SJCRH30 (cell line): ENCODE data around the gene SRPK3. TPM values are rescaled to one million over a fixed set of nuclear protein-coding genes. Genes with fewer than 3 reads are reported as not detected.
A peak's percentile ranks its signal among the peaks of the same experiment; 100 is the strongest.

Source experiments
- DNase-seq, 2 experiments: peaks; one replicate each; pipeline ENCODE4 v3.0.0-alpha.2; 2015 to 2020
- H3K27ac ChIP-seq: fragments of 250-450 bp; sonication (Bioruptor Pico); 2 replicates; pipeline ENCODE4 v1.5.1; 2020; ENCODE audit warnings: mild to moderate bottlenecking, moderate library complexity
- H3K27me3 ChIP-seq: fragments of 250-450 bp; sonication (Bioruptor Pico); 2 replicates; pipeline ENCODE4 v1.5.1; 2020; ENCODE audit warnings: mild to moderate bottlenecking, moderate library complexity
- H3K36me3 ChIP-seq: fragments of 250-450 bp; sonication (Bioruptor Pico); 2 replicates; pipeline ENCODE4 v1.5.1; 2020; ENCODE audit warnings: mild to moderate bottlenecking, moderate library complexity
- H3K4me1 ChIP-seq: fragments of 250-450 bp; sonication (Bioruptor Pico); 2 replicates; pipeline ENCODE4 v1.5.1; 2020; ENCODE audit warnings: mild to moderate bottlenecking, moderate library complexity
- H3K4me3 ChIP-seq: fragments of 250-450 bp; sonication (Bioruptor Pico); 2 replicates; pipeline ENCODE4 v1.5.1; 2020; ENCODE audit warnings: mild to moderate bottlenecking, moderate library complexity
- H3K9me3 ChIP-seq: fragments of 250-450 bp; sonication (Bioruptor Pico); replicated peaks from 2 replicates; pipeline ENCODE4 v1.5.1; 2020; ENCODE audit warnings: mild to moderate bottlenecking, moderate library complexity
- total RNA-seq: library from RNA; depleted of rRNA; stranded (reverse); fragments of >200 nt; shearing (Covaris generic); gene quantifications from 2 replicates; pipeline ENCODE4 v1.2.3, GENCODE V29; 2014

Gene SRPK3
- total RNA-seq, 1 experiment from 2014 or later: 33.6 TPM

DNA sequence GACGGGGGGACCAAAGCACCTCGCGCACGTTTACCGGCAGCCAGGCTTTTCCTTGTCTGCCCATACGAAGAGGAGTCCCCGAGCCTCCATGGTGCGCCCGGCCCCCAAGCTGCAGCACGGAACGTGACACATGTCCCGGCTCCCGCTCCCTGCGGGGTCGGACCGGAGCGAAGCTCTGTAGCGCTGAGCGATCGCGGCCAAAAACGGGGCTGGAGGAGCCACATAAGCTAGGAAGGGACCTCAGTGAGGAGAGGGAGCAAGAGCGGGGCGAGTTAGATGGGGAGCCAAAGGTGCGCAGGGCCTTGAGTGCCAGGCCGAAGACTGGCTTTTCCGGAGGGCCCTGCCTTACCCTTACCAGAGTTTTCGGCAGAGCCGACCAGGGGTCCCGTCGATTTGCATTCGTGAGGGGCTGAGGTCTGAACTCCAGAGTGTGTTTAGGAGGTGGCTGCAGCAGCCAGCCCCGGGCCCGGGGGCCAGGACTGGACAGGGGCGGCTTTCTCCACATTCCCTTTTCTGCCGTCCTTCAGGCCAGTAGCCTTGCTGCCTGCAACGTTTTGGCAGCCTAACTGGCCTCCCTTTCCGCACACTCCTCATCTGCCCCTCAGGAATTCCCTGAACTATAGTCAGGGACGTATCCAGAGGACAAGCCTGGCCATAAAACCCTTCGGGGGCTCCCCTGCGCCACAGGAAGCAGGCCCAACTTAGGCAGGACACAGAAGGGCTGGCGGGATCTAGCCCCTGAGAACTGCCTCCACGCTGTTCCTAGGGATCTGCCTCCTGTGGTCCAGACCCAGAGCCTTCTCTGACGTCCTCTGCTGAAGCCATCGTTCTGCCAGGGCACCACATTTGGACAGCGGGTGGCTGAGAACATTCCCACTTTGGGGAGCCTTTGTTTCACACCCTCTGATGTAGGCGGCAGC is 14.3 kb downstream of the SRPK3 start:
- Histone ChIP-seq H3K36me3 (peaks cover 4% of the 10 kb centered on the region; the same call in 1 of the 2 replicates), H3K9me3 (no peaks in the 10 kb centered on the region), H3K4me3 (peak overlapping the region; percentile 90), H3K27me3 (no peaks in the 10 kb centered on the region), H3K27ac (peak overlapping the region; percentile 97), H3K4me1 (no peaks in the 10 kb centered on the region)
- peak in 1 of 2 experiments; percentile 10 for DNase-seq

- Histone ChIP-seq H3K27ac (no peak overlapping the region), H3K9me3 (no peaks in the 10 kb centered on the region), H3K4me1 (peaks cover 4% of the 10 kb centered on the region; the same call in 1 of the 2 replicates), H3K27me3 (no peaks in the 10 kb centered on the region), H3K36me3 (peaks cover 4% of the 10 kb centered on the region; the same call in 1 of the 2 replicates), H3K4me3 (no peak overlapping the region)
- no peak for DNase-seq
Observed at GRCh38 chrX:153797415-153798015, 16.7 kb downstream of the SRPK3 start.

GRCh38 chrX:153799326-153799725 is 18.5 kb downstream of the SRPK3 start:
- no peak for DNase-seq
- Histone ChIP-seq H3K4me3 (no peak overlapping the region), H3K4me1 (peaks cover 4% of the 10 kb centered on the region; the same call in 1 of the 2 replicates), H3K36me3 (peaks cover 4% of the 10 kb centered on the region; the same call in 1 of the 2 replicates), H3K27ac (no peak overlapping the region), H3K27me3 (no peaks in the 10 kb centered on the region), H3K9me3 (no peaks in the 10 kb centered on the region)

DNA sequence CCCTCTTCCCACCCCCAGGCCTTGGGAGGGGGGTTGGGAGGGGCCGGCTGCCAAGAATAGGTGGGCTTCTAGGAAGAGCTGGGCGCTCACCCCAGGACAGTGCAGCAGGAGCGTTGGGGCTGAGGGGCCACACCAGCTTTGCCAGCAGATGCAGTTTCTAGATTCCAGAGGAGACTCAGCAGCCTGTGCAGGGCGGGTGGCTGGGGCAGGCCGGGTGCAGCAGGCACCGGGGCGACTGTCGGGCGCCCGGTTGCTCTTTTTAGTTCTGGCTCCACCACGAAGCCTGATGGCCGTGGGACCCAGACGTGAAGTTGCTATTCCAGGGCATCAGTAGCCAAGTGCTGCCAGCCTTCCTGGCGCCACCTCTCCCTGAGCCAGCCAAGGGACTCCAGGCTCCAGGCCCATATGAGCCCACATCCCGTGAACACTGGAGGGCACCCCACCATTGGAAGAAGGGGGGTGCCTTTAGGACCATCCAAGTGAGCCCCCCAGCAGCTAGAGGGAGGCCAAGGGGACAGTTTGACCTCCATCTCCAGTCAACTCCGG is 19.4 kb downstream of the SRPK3 start:
- Histone ChIP-seq H3K27me3 (no peaks in the 10 kb centered on the region), H3K4me3 (no peak overlapping the region), H3K4me1 (peaks cover 4% of the 10 kb centered on the region; the same call in 1 of the 2 replicates), H3K9me3 (no peaks in the 10 kb centered on the region), H3K36me3 (peaks cover 4% of the 10 kb centered on the region; the same call in 1 of the 2 replicates), H3K27ac (no peak overlapping the region)
- no peak for DNase-seq

GRCh38 chrX:153800746-153801145 is 19.9 kb downstream of the SRPK3 start:
- peaks cover 4% of the 10 kb centered on the region; the same call in 1 of the 2 replicates for H3K4me1 ChIP-seq
- H3K4me3 ChIP-seq: no peak overlapping the region
- no peak for DNase-seq
- no peak overlapping the region for H3K27ac ChIP-seq
- no peaks in the 10 kb centered on the region for H3K27me3 ChIP-seq
- no peaks in the 10 kb centered on the region for H3K9me3 ChIP-seq
- peaks cover 4% of the 10 kb centered on the region; the same call in 1 of the 2 replicates for H3K36me3 ChIP-seq

- Histone ChIP-seq H3K4me3 (no peak overlapping the region), H3K4me1 (peaks cover 4% of the 10 kb centered on the region; the same call in 1 of the 2 replicates), H3K36me3 (no peaks in the 10 kb centered on the region; the same call in 1 of the 2 replicates), H3K27ac (no peak overlapping the region), H3K27me3 (no peaks in the 10 kb centered on the region), H3K9me3 (no peaks in the 10 kb centered on the region)
- DNase-seq: no peak
Observed at GRCh38 chrX:153801669-153802068, 20.8 kb downstream of the SRPK3 start.

- Histone ChIP-seq H3K27me3 (no peaks in the 10 kb centered on the region), H3K9me3 (no peaks in the 10 kb centered on the region), H3K27ac (no peak overlapping the region), H3K4me3 (no peak overlapping the region), H3K36me3 (no peaks in the 10 kb centered on the region; the same call in 1 of the 2 replicates), H3K4me1 (peaks cover 4% of the 10 kb centered on the region; the same call in 1 of the 2 replicates)
- DNase-seq: peak; percentile 57 to 70
Observed at GRCh38 chrX:153802513-153803045, 21.7 kb downstream of the SRPK3 start.

GRCh38 chrX:153803211-153804099 is 22.6 kb downstream of the SRPK3 start:
- H3K4me1 ChIP-seq: peaks cover 4% of the 10 kb centered on the region; the same call in 1 of the 2 replicates
- no peaks in the 10 kb centered on the region for H3K27me3 ChIP-seq
- no peak overlapping the region for H3K27ac ChIP-seq
- DNase-seq: no peak
- no peaks in the 10 kb centered on the region for H3K9me3 ChIP-seq
- no peaks in the 10 kb centered on the region for H3K36me3 ChIP-seq
- H3K4me3 ChIP-seq: no peak overlapping the region

DNA sequence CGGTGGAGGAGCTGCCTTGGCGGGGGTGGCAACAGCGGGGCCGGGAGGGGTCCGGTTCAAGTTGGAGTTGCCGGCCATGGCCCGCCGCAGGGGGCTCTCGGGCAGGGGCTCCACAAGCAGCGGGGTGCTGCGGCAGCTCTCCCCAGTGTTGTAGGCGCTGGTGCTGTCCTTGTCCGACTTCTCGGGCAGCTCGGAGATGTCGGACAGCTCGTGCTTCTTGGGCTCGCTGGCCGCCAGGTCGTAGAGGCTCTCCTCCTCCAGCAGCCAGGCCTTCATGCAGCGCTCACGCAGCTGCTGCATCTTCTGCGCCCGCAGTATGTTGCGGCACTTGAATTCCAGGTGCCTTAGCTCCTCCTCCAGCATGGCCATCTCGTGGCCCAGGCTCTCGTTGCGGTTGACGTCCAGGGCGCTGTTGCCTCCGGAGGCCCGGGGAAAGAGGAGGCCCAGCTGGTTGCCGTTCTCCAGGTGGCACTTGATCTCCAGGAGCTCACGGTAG is 23.3 kb downstream of the SRPK3 start:
- Histone ChIP-seq H3K4me3 (no peak overlapping the region), H3K27ac (no peak overlapping the region), H3K9me3 (no peaks in the 10 kb centered on the region), H3K36me3 (no peaks in the 10 kb centered on the region), H3K4me1 (peaks cover 4% of the 10 kb centered on the region; the same call in 1 of the 2 replicates), H3K27me3 (no peaks in the 10 kb centered on the region)
- no peak for DNase-seq

DNA sequence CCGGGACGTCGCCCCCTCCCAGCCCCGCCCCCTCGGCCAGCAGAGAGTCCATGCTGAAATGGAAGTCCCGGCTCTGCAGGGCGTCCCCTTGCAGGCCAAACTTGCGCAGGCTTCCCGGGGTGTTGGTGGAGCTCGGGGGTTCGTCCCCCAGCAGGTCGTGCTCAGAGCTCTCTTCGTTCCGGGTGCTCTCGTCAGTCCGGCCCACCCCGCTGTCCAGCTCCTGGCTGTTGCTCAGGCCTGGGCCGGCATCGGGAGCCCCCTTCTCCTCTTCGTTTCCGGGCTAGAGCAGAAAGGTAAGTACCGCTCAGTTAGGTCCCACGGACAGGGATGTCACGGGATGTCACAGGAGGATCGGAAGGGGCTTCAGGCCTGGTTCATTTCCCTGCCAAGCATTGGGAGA is 23.8 kb downstream of the SRPK3 start:
- no peak overlapping the region for H3K27ac ChIP-seq

DNA sequence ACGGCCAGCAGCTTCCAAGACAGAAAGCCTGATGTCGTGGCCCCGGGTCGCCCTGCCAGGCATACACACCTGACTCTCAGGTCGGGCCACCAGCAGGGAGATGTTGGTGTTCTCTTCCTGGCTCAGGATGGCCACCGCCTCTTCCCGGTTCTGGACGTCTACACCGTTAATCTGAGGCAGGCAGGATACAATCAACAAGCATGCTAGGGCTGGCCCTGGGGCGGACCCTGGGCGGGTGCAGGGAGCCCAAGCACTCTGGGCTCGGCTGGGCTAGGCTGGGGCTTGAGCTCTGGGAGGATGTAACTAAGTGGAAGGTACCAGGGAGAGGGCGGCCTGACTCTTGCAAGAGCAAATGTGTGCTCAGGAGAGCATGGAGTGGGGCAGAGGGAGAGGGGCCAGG is 24.6 kb downstream of the SRPK3 start:
- Histone ChIP-seq H3K36me3 (no peaks in the 10 kb centered on the region), H3K27me3 (no peaks in the 10 kb centered on the region), H3K4me3 (no peak overlapping the region), H3K27ac (no peak overlapping the region), H3K4me1 (peaks cover 4% of the 10 kb centered on the region; the same call in 1 of the 2 replicates), H3K9me3 (no peaks in the 10 kb centered on the region)
- DNase-seq: no peak

More for the DNA sequence above, 23.8 kb downstream of the SRPK3 start:
- Histone ChIP-seq H3K9me3 (no peaks in the 10 kb centered on the region), H3K4me3 (no peak overlapping the region), H3K36me3 (no peaks in the 10 kb centered on the region), H3K4me1 (peaks cover 4% of the 10 kb centered on the region; the same call in 1 of the 2 replicates), H3K27me3 (no peaks in the 10 kb centered on the region)
- no peak for DNase-seq

GRCh38 chrX:153806999-153807575 is 26.2 kb downstream of the SRPK3 start:
- H3K9me3 ChIP-seq: no peaks in the 10 kb centered on the region
- no peak for DNase-seq
- no peak overlapping the region for H3K4me3 ChIP-seq
- no peaks in the 10 kb centered on the region for H3K36me3 ChIP-seq
- peaks cover 3% of the 10 kb centered on the region; the same call in 1 of the 2 replicates for H3K4me1 ChIP-seq
- no peaks in the 10 kb centered on the region for H3K27me3 ChIP-seq
- no peak overlapping the region for H3K27ac ChIP-seq

DNA sequence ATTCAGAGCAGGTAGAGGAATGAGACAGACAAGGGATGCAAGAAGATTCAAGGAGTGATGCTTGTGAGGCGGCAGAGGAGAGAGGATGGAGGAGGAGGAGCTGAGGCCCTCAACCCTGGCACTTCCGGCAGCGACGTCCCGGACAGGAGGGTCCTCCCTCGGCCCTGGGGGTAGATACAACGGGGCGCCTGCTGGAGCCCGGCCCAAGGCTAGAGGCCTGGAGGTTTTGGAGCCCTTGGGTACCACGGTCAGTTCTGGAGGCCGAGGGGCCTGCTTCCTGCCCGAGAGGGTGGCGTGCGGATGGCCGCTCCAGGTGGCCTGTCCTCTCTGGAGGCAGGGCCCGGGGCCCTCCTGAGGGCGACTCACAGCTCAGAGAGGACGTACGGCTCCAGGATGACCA is 27.1 kb downstream of the SRPK3 start:
- no peak overlapping the region for H3K4me3 ChIP-seq
- H3K27me3 ChIP-seq: no peaks in the 10 kb centered on the region
- no peaks in the 10 kb centered on the region for H3K9me3 ChIP-seq
- no peak overlapping the region for H3K27ac ChIP-seq
- DNase-seq: no peak
- H3K4me1 ChIP-seq: no peaks in the 10 kb centered on the region
- no peaks in the 10 kb centered on the region for H3K36me3 ChIP-seq
